ENCODE data around the gene ZNF609.

DNA sequence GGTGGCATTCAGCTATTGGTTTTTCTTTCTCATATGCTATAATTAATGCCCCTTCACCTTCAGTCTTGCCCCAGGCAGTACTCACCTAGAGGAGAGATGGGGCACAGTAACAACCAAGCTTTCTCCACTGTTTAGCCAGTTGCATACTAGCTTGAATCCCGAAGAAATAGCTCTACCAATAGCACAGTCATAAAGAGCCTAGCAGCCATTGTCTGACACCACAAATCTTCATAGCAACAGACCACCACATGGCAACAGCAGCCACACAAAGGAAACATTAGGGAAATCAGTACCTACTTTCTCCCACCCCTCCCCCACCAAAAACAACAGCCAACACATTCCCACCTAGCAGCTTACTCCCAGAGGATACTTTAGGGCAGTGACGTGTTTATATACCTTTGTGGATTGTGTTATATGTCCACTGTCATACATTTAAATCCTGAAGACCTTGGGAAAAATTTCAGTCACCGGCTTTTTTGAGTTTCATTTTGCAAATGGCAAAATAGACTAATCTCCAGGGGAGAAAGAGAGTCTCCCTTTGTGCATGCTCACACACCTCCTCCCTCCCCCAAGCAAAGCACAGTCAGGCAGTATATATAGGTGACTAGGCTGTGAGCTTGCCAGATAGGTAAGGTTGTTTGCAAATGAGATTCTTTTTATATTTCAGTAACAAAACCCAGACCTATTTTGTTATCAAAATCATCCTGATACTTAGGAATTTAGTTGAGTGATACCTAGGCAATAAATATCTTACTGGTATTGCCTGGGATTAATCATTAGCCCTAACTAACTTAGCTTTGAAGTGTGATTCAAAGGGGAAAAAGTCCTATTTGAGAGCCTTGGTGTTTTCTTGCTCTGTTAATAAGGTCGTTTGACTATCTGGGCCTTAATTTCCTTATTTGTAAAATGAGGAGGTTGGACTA lies 174.5 kb downstream of the ZNF609 start:
- TF ChIP-seq, protein P1, sequence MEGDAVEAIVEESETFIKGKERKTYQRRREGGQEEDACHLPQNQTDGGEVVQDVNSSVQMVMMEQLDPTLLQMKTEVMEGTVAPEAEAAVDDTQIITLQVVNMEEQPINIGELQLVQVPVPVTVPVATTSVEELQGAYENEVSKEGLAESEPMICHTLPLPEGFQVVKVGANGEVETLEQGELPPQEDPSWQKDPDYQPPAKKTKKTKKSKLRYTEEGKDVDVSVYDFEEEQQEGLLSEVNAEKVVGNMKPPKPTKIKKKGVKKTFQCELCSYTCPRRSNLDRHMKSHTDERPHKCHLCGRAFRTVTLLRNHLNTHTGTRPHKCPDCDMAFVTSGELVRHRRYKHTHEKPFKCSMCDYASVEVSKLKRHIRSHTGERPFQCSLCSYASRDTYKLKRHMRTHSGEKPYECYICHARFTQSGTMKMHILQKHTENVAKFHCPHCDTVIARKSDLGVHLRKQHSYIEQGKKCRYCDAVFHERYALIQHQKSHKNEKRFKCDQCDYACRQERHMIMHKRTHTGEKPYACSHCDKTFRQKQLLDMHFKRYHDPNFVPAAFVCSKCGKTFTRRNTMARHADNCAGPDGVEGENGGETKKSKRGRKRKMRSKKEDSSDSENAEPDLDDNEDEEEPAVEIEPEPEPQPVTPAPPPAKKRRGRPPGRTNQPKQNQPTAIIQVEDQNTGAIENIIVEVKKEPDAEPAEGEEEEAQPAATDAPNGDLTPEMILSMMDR (IDR thresholded peaks at IDR 0.05), result no peak
- no peak for TF ChIP-seq POLR2A (IDR thresholded peaks at IDR 0.05)
